HG03565 (cell line): ENCODE measurements around the gene STXBP2.

Source experiments
- ATAC-seq: cut with Tn5 transposase; IDR thresholded peaks from one replicate; pipeline ENCODE4 v1.9.1; 2021; ENCODE audit warnings: mild to moderate bottlenecking, moderate library complexity; ENCODE audit not compliant: unreplicated experiment

The STXBP2 gene

DNA sequence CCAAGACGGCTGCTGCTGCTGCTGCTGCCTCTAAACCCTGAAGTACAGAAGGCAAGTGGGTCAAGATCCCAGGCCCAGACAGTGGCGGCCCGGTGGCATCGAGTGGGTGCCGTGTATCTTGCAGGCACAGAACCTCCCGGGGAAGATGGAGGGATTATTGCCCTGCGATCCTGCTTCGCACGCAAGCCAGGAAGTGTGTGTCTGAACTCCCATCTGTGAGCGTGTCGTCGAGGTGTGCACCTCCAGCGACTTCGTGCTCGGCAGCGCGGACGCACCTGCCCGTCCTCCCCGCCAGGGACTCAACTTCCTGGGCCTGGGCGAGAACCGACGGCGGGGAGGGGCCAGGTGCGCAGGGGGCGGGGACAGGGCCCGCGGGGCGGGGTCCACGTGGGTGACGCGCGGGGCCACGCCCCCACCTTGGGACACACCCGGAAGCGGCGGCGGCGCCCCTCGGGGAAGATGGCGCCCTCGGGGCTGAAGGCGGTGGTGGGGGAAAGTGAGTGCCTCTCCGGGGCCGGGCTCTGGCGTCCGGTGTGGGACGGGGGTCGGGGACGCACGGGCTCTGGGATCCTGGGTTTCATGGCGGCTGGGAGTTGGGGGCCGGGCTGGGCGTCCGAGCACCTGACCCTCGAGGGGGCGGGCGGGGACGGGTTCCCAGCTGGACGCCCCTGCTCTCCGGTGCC is at the start of gene STXBP2:
TSS of gene STXBP2 (plus strand) at position 420 of the 683 bp plus-strand sequence. CDS start at position 460, 40 bp downstream.
- peak; percentile 50 for ATAC-seq

DNA sequence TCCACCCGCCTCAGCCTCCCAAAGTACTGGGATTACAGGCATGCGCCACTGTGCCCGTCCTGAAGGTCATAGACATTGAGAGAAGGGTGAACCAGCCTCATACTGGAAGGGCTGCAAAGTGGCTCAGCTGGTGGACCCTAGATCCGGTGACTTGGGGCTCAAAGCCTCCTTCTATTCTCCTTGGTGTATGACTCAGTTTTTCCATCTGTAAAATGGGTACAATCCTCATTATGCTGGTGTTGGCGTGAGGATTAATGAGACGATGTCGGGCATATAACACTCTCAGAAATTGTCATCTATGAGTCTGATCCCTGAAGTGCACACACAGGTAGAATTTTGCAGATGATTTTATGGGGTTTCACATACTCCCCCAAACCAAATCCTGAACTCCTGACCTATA is 47.1 kb upstream of the STXBP2 start:
- no peak for ATAC-seq

DNA sequence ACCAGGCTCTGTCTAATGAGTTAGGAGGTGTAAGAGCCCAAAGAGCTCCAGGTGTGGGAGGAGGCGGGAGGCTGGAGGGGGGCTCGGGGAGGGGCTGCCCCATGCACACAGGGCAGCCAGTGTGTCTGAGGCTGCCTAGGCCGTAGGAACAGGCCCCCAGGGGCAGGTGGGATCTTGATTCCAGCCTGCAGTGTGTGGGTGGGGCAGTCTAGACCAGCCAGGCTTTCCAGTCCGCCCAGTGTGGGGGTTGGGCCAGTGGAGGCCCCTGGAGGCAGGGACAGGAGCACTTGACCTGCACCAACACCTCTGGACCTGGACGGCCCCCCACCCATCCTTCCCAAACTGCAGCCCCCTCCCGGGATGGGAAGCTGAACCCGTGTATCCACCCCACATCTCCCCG is 46.7 kb upstream of the STXBP2 start:
- no peak for ATAC-seq

DNA sequence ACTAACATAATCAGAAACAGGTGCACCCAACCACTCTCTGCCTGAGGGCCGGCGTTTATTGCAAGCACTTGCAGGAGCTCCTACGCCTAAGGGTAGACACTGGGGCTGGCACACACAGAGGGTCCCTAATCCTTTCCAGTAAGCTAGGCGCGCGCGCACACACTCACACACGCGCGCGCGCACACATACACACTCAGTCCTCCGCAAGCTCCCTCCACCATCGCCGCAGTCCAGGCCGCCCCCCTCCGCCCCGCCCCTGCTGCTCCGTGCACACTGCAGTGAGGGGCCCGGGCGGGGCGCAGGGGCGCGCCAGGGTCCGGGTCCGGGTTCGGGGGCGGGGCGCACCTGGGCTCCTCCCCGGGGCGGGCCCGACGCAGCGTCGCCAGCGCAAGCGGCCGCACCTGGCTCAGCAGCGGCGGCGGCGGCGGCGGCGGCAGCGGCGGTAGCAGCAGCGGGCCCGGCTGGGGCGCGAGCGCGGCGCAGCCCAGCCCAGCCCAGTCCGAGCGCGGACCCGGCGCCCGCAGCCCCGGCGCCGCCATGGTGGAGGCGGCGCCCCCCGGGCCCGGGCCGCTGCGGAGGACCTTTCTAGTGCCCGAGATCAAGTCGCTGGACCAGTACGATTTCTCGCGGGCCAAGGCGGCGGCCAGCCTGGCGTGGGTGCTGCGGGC is 41.3 kb upstream of the STXBP2 start, which contains the start of gene CAMSAP3:
TSS of gene CAMSAP3 (plus strand) at position 398 of the 668 bp plus-strand sequence. CDS start at position 538, 140 bp downstream.
- no peak for ATAC-seq

DNA sequence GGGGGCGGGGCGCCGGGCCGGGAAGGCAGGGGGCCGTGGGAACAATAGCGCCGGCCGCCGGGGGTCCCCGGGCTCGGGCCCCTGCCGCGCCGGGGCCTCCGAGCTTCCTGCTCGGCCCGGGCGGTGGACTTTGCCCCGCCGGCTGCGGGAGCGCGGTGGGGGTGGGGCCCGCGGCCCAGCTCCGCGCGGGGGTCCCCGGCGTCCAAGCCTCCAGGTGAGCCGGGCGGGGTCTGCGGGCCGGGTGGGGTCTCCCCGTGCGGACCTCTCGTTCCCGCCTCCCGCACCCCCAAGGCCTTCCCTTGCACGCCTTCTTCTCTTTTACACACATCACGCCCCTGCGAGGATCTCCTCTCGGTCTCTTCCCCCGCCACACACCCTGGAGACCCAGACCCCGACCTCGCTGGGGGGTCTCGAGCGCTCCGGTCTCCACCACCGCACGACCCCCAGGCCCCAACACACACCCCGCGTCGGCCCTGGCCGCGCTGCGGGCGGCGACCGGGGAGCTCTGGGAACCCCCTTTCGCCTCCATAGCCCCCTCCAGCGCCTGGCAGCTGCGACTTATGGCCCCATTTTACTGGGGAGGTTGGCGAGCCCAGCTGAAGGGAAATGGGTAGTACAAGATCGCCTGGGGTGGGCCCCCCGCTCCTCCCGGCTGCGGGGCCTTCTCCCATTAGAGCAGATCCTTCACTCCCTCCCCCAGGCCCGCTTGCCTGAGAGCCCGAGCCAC is 40.5 kb upstream of the STXBP2 start:
- ATAC-seq: no peak

DNA sequence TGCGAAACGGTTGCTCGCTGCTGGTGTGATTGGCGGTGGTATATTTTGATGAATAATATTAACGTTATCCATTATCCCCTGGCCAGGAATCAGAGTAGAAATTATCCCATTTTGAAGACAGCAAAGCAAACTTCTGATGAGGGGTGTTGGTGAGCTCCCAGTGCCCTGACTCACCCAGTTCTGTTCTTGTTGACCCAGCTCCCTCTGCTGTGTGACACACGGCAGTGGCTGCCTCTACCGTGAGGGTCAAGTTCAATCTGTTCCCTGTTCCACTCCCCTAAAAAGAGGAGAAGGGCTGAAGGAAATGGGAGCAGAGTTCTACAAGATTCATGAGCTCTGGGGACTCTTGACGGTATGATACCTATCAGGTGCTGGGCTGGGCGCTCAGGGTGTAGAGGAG is 39.2 kb upstream of the STXBP2 start:
- no peak for ATAC-seq

DNA sequence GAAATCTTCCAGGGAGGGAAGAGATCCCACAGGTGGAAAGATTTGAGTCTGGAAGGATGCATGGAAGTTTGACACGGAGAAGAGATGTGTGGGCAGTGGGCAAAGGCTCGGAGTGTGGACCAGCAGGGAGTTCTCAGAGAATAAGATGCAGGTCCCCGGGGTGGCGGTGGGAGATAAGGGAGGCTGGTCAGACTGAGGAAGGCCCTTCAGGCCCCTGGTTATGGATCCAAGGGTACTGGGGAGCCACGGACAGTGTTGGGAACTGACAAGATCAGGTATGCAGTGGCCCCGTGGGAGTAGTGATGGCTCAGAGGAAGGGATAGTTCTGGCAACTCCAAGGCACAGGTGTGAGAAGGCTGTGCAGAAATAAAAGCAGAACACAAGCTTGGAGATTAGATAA is 38.7 kb upstream of the STXBP2 start:
- no peak for ATAC-seq

DNA sequence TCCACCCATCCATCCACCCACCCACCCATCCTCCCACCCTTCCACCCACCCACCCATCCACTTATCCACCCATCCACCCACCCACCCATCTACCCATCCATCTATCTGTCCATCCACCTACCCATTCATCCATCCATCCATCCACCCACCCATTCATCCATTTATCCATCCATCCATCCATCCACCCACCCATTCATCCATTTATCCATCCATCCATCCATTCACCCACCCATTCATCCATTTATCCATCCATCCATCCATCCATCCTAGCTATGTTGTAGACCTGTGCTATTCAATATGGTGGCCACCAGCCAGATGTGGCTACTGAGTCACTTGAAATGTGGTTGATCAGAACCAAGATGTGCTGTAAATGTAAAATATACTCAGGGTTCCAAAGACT is 36.2 kb upstream of the STXBP2 start:
- no peak for ATAC-seq

DNA sequence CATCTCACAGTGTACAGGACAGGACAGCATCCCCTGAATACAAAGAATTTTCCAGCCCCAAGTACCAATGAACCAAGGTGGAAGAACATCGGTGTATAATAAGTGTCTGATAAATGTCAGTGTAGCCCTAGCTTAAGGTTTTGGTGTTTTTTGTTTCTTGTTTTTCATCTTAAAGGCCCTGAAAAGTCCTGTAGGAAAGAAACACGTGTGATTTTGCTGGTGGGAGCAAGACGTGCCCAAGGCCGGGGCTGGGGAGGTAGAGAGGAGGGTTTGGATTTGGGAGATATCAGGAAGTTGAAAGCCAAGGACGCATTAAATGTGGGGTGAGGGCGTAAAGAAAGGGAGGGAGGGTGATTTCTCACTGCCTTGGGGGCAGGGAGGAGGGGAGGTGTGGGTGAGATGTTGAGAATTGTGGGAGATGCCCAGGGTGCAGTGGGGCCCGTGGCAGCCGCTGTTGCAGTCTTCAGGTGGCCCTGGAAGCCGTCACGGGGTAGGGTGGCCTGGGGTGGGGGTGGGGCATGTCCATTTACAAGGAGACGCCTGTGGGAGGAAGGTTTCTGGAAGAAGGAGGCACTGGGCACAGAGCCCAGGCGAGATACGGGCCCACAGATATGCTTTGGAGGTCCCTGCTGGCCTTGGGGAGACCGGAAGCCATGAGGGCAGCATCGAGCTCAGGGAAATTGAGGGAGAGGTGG is 34.5 kb upstream of the STXBP2 start:
- no peak for ATAC-seq

DNA sequence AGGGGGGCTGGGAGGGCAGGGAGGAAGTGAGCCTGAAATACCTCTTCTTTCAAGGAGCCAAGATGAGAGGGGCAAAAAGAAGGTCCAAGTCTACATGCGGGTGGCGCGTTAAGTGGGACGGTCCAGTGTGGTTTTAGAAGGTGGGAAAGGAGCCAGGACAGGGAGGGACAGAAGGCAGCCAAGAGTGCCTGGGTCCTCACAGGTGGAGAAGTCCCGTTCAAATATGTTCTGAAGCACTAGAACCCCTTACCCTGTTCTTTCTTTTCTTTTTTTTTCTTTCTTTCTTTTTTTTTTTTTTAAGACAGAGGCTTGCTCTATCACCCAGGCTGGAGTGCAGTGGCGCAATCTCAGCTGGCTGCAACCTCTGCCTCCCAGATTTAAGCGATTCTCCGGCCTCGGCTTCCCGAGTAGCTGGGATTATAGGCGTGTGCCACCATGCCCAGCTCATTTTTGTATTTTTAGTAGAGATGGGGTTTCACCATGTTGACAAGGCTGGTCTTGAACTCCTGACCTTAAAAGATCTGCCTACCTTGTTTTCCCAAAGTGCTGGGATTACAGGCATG is 33.9 kb upstream of the STXBP2 start:
- ATAC-seq: no peak

DNA sequence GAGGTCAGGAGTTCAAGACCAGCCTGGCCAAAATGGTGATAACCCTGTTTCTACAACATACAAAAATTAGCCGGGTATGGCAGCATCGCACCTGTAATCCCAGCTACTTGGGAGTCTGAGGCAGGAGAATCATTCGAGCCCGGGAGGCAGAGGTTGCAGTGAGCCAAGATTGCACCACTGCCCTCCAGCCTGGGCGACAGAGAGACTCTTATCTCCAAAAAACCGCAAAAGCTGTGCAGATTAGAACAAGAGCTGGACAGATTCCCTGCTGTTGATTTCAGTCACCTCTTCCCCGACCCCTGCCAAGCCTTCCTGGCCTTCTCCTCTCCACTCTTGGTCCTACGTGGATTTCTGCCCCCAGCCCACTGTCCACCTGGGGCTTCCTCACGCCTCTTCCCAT is 33.0 kb upstream of the STXBP2 start:
- ATAC-seq: no peak

DNA sequence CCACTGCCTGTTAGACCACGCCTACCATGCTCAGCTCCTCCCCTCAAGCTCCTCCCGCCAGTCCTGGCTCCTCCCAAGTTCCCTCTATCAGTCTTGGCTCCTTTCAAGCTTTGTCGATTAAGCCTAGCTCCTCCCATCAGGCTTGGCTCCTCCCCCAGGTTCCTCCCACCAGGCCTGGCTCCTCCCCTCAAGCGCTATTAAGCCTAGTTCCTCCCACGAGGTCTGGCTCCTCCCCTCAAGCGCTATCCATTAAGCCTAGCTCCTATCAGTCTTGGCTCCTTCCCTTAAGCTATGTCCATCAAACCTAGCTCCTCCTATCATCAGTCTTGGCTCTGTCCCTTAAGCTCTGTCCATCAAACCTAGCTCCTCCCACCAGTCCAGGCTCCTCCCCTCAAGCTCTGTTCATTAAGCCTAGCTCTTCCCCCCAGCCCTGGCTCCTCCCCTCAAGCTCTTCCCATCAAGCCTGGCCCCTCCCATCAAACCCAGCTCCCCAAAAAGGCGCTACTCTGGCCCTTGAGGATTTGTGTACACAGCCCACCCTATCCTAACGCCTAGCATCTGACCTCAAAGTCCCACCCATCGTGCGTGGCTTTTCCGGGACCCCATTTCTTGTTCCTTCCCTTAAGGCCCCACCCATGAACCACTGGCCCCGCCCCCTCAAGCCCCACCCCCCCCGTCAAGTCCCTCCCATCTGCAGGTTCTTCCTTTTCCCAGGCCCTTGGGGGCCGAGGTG is 31.3 kb upstream of the STXBP2 start:
- no peak for ATAC-seq

DNA sequence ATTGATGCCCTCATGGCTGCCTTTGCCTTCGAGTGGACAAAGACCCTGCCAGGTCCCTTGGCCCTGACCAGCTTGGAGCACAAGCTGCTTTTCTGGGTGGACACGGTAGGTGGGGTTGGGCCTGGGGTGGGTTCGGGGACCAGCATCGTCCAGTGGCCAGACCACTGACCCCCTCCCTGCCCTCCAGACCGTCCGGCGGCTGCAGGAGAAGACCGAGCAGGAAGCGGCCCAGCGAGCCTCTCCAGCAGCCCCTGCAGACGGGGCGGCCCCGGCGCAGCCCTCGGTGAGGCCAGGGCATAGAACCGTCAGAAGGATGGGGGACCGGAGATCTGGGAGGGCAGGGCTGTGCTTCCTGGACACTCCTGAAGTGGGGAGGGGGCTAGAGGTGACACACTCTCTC is 30.6 kb upstream of the STXBP2 start:
- no peak for ATAC-seq

DNA sequence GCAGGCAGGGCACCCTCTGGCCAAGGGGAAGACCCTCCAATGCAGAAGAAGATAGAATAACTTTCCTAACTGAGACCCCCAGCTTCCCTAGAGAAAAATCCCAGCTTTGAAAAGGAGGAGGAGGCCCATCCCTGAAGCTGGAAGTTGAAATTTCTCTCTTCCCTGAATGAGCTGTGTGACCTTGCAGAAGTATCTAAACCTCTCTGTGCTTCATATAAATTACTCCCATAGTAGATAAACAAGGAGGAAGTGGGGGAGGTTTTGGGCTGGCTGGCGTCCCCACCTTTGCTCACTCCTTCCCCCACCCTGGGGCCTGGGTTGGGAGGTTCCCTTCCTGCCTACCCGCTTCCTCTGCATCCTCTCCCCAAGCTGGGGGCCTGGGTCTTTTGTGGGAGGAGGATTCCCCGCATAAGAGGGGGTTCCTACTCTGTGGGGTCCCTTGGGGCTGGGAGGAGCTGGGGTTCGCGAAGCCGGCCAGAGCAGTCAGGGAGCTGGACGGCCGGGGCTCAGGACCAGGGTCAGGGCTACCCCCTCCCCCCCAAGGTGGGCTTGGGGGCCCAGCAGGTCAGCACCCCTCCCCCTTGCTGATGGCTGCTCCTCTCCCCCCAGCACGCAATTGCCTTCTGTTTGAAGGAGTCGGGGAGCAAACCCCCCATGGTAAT is 29.6 kb upstream of the STXBP2 start:
- ATAC-seq: no peak

DNA sequence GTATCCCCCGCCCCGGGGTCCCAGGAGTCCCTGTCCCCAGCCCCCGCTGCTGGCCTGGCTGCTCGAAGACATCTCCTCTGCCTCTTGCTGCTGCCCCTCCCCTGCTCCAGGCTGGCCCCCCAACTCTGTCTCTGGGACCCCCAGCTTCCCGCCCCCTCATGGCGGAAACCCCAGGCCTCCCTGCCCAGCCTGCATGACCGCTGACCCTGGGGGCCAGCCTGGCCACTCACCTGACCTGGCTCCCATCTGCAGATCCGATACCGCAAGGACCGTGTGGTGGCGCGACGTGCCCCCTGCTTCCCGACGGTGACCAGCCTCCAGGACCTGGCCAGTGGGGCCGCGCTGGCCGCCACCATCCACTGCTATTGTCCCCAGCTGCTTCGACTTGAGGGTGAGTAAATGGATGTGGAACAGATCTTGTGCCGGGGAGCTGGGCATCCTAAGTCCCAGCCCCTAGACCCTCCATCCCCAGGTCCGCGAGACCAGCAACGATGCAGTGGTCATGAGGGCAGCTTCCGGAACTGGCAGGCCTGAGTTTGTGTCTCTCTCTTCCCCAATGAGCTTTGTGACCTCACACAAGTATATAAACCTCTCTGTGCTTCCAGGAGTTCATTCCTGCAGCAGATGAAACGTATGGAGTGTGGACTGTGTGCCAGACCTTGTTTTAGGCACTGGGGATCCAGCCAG is 28.9 kb upstream of the STXBP2 start:
- no peak for ATAC-seq

DNA sequence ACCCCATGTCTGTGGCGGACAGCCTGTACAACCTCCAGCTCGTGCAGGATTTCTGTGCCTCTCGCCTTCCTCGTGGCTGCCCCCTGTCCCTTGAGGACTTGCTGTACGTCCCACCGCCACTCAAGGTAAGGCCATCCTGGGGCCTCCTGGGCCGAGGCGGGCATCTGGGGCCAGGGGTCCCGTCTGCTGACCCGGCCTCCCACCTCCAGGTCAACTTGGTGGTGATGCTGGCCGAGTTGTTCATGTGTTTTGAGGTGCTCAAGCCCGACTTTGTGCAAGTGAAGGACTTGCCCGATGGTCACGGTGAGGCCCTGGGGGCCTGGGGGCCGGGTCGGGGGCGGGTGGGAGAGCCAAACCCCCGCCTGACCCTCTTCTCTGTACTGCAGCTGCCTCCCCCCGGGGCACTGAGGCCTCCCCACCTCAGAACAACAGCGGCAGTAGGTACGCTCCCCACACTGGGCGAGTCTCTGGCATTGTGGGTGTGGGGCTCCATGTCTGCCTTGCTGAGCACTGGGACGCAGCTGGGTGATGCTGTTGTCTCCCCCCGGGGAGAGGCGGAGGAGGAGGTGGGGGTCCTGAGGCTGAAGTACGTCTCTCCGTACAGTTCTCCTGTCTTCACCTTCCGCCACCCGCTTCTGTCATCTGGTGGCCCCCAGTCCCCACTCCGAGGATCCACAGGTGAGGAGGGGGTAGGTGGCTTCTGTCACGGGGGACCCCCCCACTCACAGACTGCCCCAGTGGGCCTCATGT is 26.2 kb upstream of the STXBP2 start:
- no peak for ATAC-seq

DNA sequence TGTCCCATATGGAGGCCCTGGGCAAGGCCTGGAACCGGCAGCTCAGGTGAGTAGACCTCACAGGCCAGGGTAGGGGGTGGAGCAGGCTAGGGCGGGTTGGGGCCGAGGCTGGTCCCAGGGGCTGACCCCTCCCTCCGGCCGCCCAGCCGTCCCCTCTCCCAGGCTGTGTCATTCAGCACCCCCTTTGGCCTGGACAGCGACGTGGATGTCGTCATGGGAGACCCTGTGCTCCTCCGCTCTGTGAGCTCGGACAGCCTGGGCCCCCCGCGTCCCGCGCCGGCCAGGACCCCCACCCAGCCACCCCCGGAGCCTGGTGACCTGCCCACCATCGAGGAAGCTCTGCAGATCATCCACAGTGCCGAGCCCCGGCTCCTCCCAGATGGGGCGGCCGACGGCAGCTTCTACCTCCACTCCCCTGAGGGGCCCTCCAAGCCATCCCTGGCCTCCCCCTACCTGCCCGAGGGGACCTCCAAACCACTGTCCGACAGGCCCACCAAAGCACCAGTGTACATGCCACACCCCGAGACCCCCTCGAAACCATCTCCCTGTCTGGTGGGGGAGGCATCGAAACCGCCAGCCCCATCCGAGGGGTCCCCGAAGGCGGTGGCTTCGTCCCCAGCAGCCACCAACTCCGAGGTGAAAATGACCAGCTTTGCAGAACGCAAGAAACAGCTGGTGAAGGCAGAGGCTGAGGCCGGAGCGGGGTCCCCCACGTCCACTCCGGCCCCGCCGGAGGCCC is 25.2 kb upstream of the STXBP2 start:
- ATAC-seq: no peak
